A549 (cell line): Measurements from ENCODE around the gene ARHGDIG. TPM values are rescaled to one million over a fixed set of nuclear protein-coding genes. Genes with fewer than 3 reads are reported as not detected.

Source experiments
- ATAC-seq, 2 experiments: fragments of 200-7000 bp in 1 of 2; fragments of >200 bp in 1 of 2; cut with Nextera tagmentation in 1 of 2; cut with Tn5 transposase in 1 of 2; 3 replicates each; pipeline versions ENCODE4 v1.8.0 to v1.9.1; 2018 to 2020; ENCODE audit warnings: mild to moderate bottlenecking in 1 of 2, moderate library complexity in 1 of 2
- CTCF ChIA-PET: fragments of 300-600 bp; sonication (Branson Sonifier 250); formaldehyde crosslinking; extraction: SDS; loops from one replicate; lab custom pipeline; 2021; ENCODE audit warnings: antibody characterized with exemption, inconsistent platforms; lab: Yijun Ruan, JAX
- POLR2A ChIA-PET: fragments of 350-600 bp; formaldehyde crosslinking; extraction: SDS; loops from one replicate; lab custom pipeline; 2021; ENCODE audit warnings: antibody characterized with exemption, inconsistent platforms; lab: Yijun Ruan, JAX
- DNase-seq, 2 experiments: peaks; one replicate each; pipeline versions ENCODE4 v3.0.0 to v3.0.0-alpha.2; 2011 to 2016; ENCODE audit warnings: low read depth in 1 of 2, low spot score in 1 of 2
- FAIRE-seq: peaks from 2 replicates; lab custom pipeline; 2011; peaks lifted over from hg19 to GRCh38; lab: Jason Lieb, UNC
- H3K27ac ChIP-seq, 2 experiments: fragments of >200 bp; sonication (Bioruptor Twin); formaldehyde crosslinking; 3 replicates each; pipeline ENCODE4 v1.5.1; 2016 to 2017
- H3K4me1 ChIP-seq: fragments of >200 bp; sonication (Bioruptor Twin); formaldehyde crosslinking; 3 replicates; pipeline ENCODE4 v1.6.1; 2016
- H3K4me2 ChIP-seq: fragments of >200 bp; sonication (Bioruptor Twin); formaldehyde crosslinking; 3 replicates; pipeline ENCODE4 v1.6.1; 2016
- H3K4me3 ChIP-seq: fragments of >200 bp; sonication (Bioruptor Twin); formaldehyde crosslinking; 3 replicates; pipeline ENCODE4 v1.5.1; 2016
- H3K9me3 ChIP-seq: fragments of >200 bp; sonication (Bioruptor Twin); formaldehyde crosslinking; 3 replicates; pipeline ENCODE4 v1.6.1; 2016
- CBX2 ChIP-seq: fragments of 200-600 bp; sonication (generic); IDR thresholded peaks from 2 replicates; pipeline ENCODE4 v1.6.1; 2016; ENCODE audit warnings: low read depth, mild to moderate bottlenecking, borderline replicate concordance
- CEBPB ChIP-seq, 2 experiments: fragments of >200 bp in 1 of 2; sonication (Bioruptor Twin) in 1 of 2; formaldehyde crosslinking in 1 of 2; IDR thresholded peaks; 2 replicates each; pipeline ENCODE4 v1.6.1; 2012 to 2016
- CHD2 ChIP-seq: fragments of 150-350 bp; IDR thresholded peaks from 2 replicates; pipeline ENCODE4 v1.6.1; 2014; ENCODE audit warnings: low read length; ENCODE audit not compliant: partially characterized antibody
- CHD4 ChIP-seq: fragments of 200-600 bp; sonication (generic); IDR thresholded peaks from 2 replicates; pipeline ENCODE4 v1.6.1; 2016; ENCODE audit warnings: antibody characterized with exemption, mild to moderate bottlenecking, borderline replicate concordance
- EHF ChIP-seq: fragments of 250-450 bp; sonication (Bioruptor Pico); IDR thresholded peaks from 2 replicates; pipeline ENCODE4 v1.5.0; 2020; ENCODE audit warnings: mild to moderate bottlenecking
- EHMT2 ChIP-seq: fragments of 200-600 bp; sonication (generic); IDR thresholded peaks from 2 replicates; pipeline ENCODE4 v1.6.1; 2016; ENCODE audit warnings: antibody characterized with exemption, low read depth, mild to moderate bottlenecking, moderate library complexity
- ESRRA ChIP-seq: fragments of 150-350 bp; IDR thresholded peaks from 2 replicates; pipeline ENCODE4 v1.6.1; 2014; ENCODE audit warnings: mild to moderate bottlenecking, low read length, borderline replicate concordance
- FOXS1 ChIP-seq: fragments of 250-450 bp; sonication (Bioruptor Pico); IDR thresholded peaks from 2 replicates; pipeline ENCODE4 v1.5.0; 2020; ENCODE audit warnings: mild to moderate bottlenecking, moderate library complexity
- HOXA7 ChIP-seq: fragments of 250-450 bp; sonication (Bioruptor Pico); IDR thresholded peaks from 2 replicates; pipeline ENCODE4 v1.5.0; 2020; ENCODE audit warnings: mild to moderate bottlenecking, moderate library complexity
- HOXB13 ChIP-seq: fragments of 250-450 bp; sonication (Bioruptor Pico); IDR thresholded peaks from 2 replicates; pipeline ENCODE4 v1.5.0; 2020; ENCODE audit warnings: low read depth, mild to moderate bottlenecking, moderate library complexity
- MAFK ChIP-seq: fragments of 450-650 bp; IDR thresholded peaks from 2 replicates; pipeline ENCODE4 v1.6.1; 2014; ENCODE audit not compliant: partially characterized antibody
- NFE2L2 ChIP-seq: fragments of 150-350 bp; conservative IDR thresholded peaks from 2 replicates; pipeline ENCODE4 v1.6.1; 2014; ENCODE audit warnings: low read length
- NR3C1 ChIP-seq: fragments of >200 bp; sonication (Bioruptor Twin); formaldehyde crosslinking; IDR thresholded peaks from 3 replicates; pipeline ENCODE4 v1.6.1; 2017
- PHF8 ChIP-seq: fragments of 200-600 bp; sonication (generic); IDR thresholded peaks from 2 replicates; pipeline ENCODE4 v1.6.1; 2016; ENCODE audit warnings: low read depth, mild to moderate bottlenecking, antibody characterized with exemption, moderate library complexity, borderline replicate concordance
- REST ChIP-seq: fragments of 200-600 bp; sonication (generic); IDR thresholded peaks from 2 replicates; pipeline ENCODE4 v1.6.1; 2016; ENCODE audit warnings: antibody characterized with exemption, mild to moderate bottlenecking, moderate library complexity
- SMC3 ChIP-seq: fragments of >200 bp; sonication (Bioruptor Twin); formaldehyde crosslinking; IDR thresholded peaks from 3 replicates; pipeline ENCODE4 v1.6.1; 2018; ENCODE audit warnings: inconsistent platforms
- TP53 ChIP-seq: fragments of 250-450 bp; sonication (Bioruptor Pico); IDR thresholded peaks from 2 replicates; pipeline ENCODE4 v1.5.0; 2021; ENCODE audit warnings: mild to moderate bottlenecking, moderate library complexity
- ZC3H11A ChIP-seq: fragments of 450-650 bp; IDR thresholded peaks from 2 replicates; pipeline ENCODE4 v1.6.1; 2014; ENCODE audit warnings: antibody characterized with exemption, mild to moderate bottlenecking
- WGBS: methylation state at CpG from one replicate; pipeline ENCODE4 v1.1.6; 2017; ENCODE audit errors: missing lambda C conversion rate; 5-methylcytosine and 5-hydroxymethylcytosine counted together
- polyA plus RNA-seq, 4 experiments: library from polyadenylated mRNA; depleted of rRNA in 3 of 4; stranded (reverse); fragments of >200 nt; fragmentation: RNase III in 1 of 4; extraction: RNeasy Plus Mini Kit Qiagen cat#74134 plus additional on column Dnase treatment in 1 of 4; gene quantifications; 2 replicates in 3 of 4; 3 replicates in 1 of 4; pipeline ENCODE4 v1.2.3, GENCODE V29; 2011 to 2017
- TF ChIP-seq, protein P1 (sequence below): fragments of 150-350 bp; IDR thresholded peaks from 2 replicates; pipeline ENCODE4 v1.6.1; 2014; ENCODE audit warnings: low read depth, mild to moderate bottlenecking, low read length
- TF ChIP-seq, protein P2 (sequence below): IDR thresholded peaks from 2 replicates; pipeline ENCODE4 v1.6.1; 2012

Gene ARHGDIG
- polyA plus RNA-seq, 2 of the 4 experiments (the other 2 are of a cell fraction) = 1.1 to 1.9 TPM

DNA sequence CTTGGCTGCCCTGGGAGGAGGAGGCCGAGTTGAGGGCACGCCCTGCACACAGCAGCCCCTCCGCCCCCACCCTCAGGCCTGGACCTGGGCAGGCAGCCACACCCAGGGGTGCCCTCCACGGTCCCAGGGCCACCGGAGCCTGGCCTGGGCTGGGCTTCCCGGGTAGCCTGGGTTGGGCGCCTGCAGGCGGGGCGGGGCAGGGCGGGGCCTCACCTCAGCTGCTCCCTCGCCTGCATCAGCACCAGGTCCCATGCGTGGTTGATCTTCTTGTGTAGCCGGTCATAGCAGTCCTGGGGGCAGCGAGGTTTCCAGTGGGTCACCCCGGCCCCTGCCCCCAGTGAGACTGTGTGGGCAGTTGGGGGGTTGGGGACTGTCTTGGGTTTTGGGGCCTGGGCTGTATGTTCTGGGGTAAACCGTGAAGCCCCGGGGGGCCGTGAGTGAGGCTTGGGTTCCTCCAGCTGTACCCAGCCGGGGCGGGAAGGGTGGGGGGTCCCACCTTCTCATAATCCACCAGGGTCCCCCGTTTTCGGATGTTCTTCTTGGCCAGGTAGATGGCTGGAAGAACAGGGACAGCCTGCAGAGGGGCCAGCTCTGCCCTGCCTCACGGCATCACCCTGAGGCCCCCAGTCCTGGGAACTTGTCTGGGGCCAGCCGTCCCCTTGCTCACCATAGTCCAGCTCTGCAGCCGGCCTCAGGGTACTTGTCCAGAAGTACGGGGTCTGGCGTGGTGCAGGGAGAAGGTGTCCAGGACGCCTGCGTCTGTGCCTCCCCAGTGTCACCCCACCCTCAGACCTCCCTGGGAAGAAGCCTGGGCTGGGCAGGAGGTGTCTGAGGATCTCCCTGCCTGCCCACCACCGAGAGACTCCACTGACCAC is 6.6 kb upstream of the ARHGDIG start:
- H3K4me1 ChIP-seq = peaks cover 25% of the 10 kb centered on the region
- TF ChIP-seq, protein P1, sequence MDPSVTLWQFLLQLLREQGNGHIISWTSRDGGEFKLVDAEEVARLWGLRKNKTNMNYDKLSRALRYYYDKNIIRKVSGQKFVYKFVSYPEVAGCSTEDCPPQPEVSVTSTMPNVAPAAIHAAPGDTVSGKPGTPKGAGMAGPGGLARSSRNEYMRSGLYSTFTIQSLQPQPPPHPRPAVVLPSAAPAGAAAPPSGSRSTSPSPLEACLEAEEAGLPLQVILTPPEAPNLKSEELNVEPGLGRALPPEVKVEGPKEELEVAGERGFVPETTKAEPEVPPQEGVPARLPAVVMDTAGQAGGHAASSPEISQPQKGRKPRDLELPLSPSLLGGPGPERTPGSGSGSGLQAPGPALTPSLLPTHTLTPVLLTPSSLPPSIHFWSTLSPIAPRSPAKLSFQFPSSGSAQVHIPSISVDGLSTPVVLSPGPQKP = no peak
- TF ChIP-seq, all 56 proteins: peak for 0
- FAIRE-seq (no peak), ATAC-seq (peak; percentile 52 to 74; a peak in 5 of 6 replicates), DNase-seq (peak; percentile 53 to 59)
- ChIA-PET POLR2A (interaction anchor here (0.5 kb wide), 1 partner anchor 79 kb away, joined by 3 read pairs; the partner anchor contains the start of gene AXIN1), CTCF (no interaction called here)
- Histone ChIP-seq H3K4me2 (peak overlapping the region; percentile 33), H3K9me3 (no peaks in the 10 kb centered on the region), H3K27ac (peak overlapping the region in 1 of 2 experiments; percentile 57; a peak in 2 of 6 replicates), H3K4me3 (no peak overlapping the region)
- WGBS = 57% methylated on average over 11 of the region's 30 CpGs

DNA sequence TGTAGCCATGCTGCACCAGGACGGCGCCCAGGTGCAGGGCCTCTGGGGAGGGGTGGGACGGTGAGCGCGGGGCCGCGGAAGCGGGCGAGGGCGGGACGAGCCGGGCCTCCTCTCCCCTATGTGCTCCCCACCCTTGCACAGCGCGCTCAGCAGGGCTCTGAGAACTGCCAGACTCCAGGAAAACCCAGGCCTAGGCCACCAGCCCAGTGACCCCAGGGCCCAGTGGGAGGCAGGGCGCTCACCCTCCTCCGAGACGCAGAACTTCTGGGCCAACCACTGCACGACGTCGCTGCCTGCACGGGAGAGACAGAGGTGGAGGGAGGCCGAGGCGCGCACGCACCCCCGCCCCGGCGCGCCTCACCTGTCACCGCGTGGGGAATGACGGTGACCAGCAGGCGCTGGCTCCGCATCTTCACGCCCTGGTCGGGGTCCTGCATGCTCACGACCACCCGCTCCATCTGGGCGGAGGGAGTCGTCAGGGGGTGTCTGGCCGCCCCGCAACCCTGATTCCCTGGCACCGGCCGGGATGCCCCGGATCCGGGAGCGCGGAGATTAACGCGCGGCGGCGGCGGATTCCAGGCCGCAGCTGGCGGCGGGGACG is 5.2 kb upstream of the ARHGDIG start:
- Histone ChIP-seq H3K4me1 (peaks cover 28% of the 10 kb centered on the region), H3K9me3 (no peaks in the 10 kb centered on the region), H3K27ac (peak overlapping the region; percentile 88 to 90), H3K4me2 (peak overlapping the region; percentile 94), H3K4me3 (peak overlapping the region; percentile 57)
- FAIRE-seq (no peak), ATAC-seq (peak in 1 of 2 experiments; percentile 2; a peak in 1 of 6 replicates), DNase-seq (no peak)
- ChIA-PET POLR2A (no interaction called here), CTCF (interaction anchor here (0.6 kb wide), 1 partner anchor 222 kb away, joined by 3 read pairs; the partner anchor contains the start of genes POLR3K and SNRNP25)
- TF ChIP-seq, protein P2, sequence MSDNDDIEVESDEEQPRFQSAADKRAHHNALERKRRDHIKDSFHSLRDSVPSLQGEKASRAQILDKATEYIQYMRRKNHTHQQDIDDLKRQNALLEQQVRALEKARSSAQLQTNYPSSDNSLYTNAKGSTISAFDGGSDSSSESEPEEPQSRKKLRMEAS = 0 out of 2 replicates have a peak, but pooled peaks have one; percentile 33
- TF ChIP-seq EHF (CRISPR knock-in tag) (no peak), TP53 (no peak), HOXB13 (CRISPR knock-in tag) (no peak), NFE2L2 (no peak), ZC3H11A (no peak), CHD4 (no peak)
- 64% methylated on average over 24 of the region's 58 CpGs for WGBS

DNA sequence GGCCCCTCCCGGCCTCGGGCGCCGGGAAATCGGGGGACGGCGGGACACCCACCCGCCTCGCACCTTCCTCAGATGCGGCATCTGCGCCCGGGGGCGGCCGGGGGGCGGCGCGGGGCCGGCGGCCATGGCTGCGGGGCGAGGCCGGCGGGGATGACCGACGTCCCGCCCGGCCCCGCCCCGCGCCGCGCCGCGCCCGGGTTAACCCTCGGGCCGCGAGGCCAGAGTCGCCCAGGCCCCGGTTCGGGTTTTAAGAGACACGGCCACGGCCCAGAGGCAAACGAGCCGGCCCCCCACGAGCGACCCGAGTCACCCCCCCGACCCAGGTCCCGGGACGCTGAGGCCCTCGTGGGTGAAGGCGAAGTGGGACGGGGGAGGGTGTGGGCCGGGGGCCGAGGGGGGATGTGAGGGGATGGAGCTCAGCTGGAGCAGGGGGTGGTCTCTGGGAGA is 4.6 kb upstream of the ARHGDIG start, which contains the start of gene RGS11:
Gene RGS11, minus strand, starts transcription at position 159 of the 447 bp plus-strand sequence. Its CDS starts 33 bp downstream, at position 126.
- CTCF ChIA-PET = interaction anchor here (0.6 to 1.3 kb wide), 2 partner anchors 86 to 222 kb away, joined by 3 read pairs; partner anchors contain the start of genes POLR3K and SNRNP25

GRCh38 chr16:276426-277077 is 3.8 kb upstream of the ARHGDIG start:
- ChIA-PET CTCF (interaction anchor here (1.3 kb wide), 3 partner anchors 10 to 85 kb away, joined by 3 to 4 read pairs (median 4); no protein-coding TSS in a partner anchor), POLR2A (no interaction called here)
- peaks cover 31% of the 10 kb centered on the region for H3K4me1 ChIP-seq
- peak overlapping the region; percentile 94 for H3K4me2 ChIP-seq
- H3K9me3 ChIP-seq = no peaks in the 10 kb centered on the region
- H3K27ac ChIP-seq = peak overlapping the region in 1 of 2 experiments; percentile 90; a peak in 4 of 6 replicates
- DNase-seq (no peak), FAIRE-seq (no peak), ATAC-seq (no peak)
- no peak overlapping the region; the same call in 2 of the 3 replicates for H3K4me3 ChIP-seq
- 93% methylated on average over 20 of the region's 20 CpGs for WGBS
- TF ChIP-seq, protein P2 = no peak
- TF ChIP-seq FOXS1 (CRISPR knock-in tag) (no peak), MAFK (no peak), SMC3 (no peak), NR3C1 (no peak), CBX2 (no peak), CHD2 (no peak), ESRRA (no peak), REST (no peak), EHMT2 (no peak), HOXA7 (no peak), CEBPB (IDR thresholded peaks at IDR 0.05) (no peak)

More for the DNA sequence above, 4.6 kb upstream of the ARHGDIG start, which contains the start of gene RGS11:
- FAIRE-seq = no peak
- no CpG with 5 or more reads among the region's 56 CpGs for WGBS
- no peak for DNase-seq
- POLR2A ChIA-PET = no interaction called here
- peaks cover 30% of the 10 kb centered on the region for H3K4me1 ChIP-seq
- ATAC-seq = peak; percentile 18 to 28; a peak in 2 of 6 replicates
- peak; percentile 24; the same call in 1 of the 2 replicates for TF ChIP-seq PHF8
- TF ChIP-seq, protein P2 = no peak
- peak within 1 kb of the TSS; percentile 57 for H3K4me3 ChIP-seq
- H3K4me2 ChIP-seq = peak within 1 kb of the TSS; percentile 94
- H3K27ac ChIP-seq = peak within 1 kb of the TSS; percentile 88 to 90
- H3K9me3 ChIP-seq = no peaks in the 10 kb centered on the region
